Measurements from ENCODE around the gene HDAC11.
A peak's percentile ranks its signal among the peaks of the same experiment; 100 is the strongest.

HDAC11 gene

GRCh38 chr3:13528217-13528867 is 48.2 kb downstream of the HDAC11 start:
- no peak for DNase-seq

- DNase-seq, result no peak
These were observed 49.3 kb downstream of the HDAC11 start for GRCh38 chr3:13529196-13530112.

GRCh38 chr3:13530241-13531009 is 50.3 kb downstream of the HDAC11 start:
- DNase-seq, result no peak

- no peak for DNase-seq
These were observed 52.0 kb downstream of the HDAC11 start for GRCh38 chr3:13532085-13532484.

- DNase-seq, result no peak
These were observed 52.5 kb downstream of the HDAC11 start for GRCh38 chr3:13532631-13533030.

GRCh38 chr3:13533885-13534301 is 53.8 kb downstream of the HDAC11 start:
- DNase-seq, result no peak

- no peak for DNase-seq
These were observed 55.4 kb downstream of the HDAC11 start for GRCh38 chr3:13535526-13535875.

GRCh38 chr3:13535905-13536304 is 55.8 kb downstream of the HDAC11 start:
- no peak for DNase-seq

- no peak for DNase-seq
These were observed 56.3 kb downstream of the HDAC11 start for GRCh38 chr3:13536432-13536831.

- DNase-seq, result no peak
These were observed 56.7 kb downstream of the HDAC11 start for GRCh38 chr3:13536832-13537231.

- no peak for DNase-seq
These were observed 57.3 kb downstream of the HDAC11 start for GRCh38 chr3:13537244-13537908.

- no peak for DNase-seq
These were observed 57.8 kb downstream of the HDAC11 start for GRCh38 chr3:13537909-13538296.

GRCh38 chr3:13538520-13539291 is 58.6 kb downstream of the HDAC11 start:
- no peak for DNase-seq

- DNase-seq, result no peak
These were observed 59.2 kb downstream of the HDAC11 start for GRCh38 chr3:13539292-13539638.

GRCh38 chr3:13539671-13540070 is 59.6 kb downstream of the HDAC11 start:
- no peak for DNase-seq

GRCh38 chr3:13540297-13540995 is 60.3 kb downstream of the HDAC11 start:
- no peak for DNase-seq

GRCh38 chr3:13541691-13542090 is 61.6 kb downstream of the HDAC11 start:
- no peak for DNase-seq

- DNase-seq, result no peak
These were observed 62.0 kb downstream of the HDAC11 start for GRCh38 chr3:13542142-13542541.

GRCh38 chr3:13543253-13543652 is 63.1 kb downstream of the HDAC11 start:
- no peak for DNase-seq

GRCh38 chr3:13544293-13544831 is 64.3 kb downstream of the HDAC11 start:
- peak; percentile 74 for DNase-seq

GRCh38 chr3:13544951-13545651 is 65.0 kb downstream of the HDAC11 start:
- no peak for DNase-seq

Measured in activated CD4-positive, alpha-beta T cell treated with anti-CD3 and anti-CD28 coated beads for 48 hours (primary cell).